Thoracic aorta (tissue), 2 donors: Measurements from ENCODE around the gene CD151. TPM values are rescaled to one million over a fixed set of nuclear protein-coding genes. Genes with fewer than 3 reads are reported as not detected.
A peak's percentile ranks its signal among the peaks of the same experiment; 100 is the strongest.

Source experiments
- ATAC-seq: fragments of 150-250 bp; one replicate; pipeline ENCODE4 v1.8.0; 2017; ENCODE audit warnings: low read depth; ENCODE audit not compliant: insufficient number of reproducible peaks, low FRiP score
- DNase-seq: peaks from one replicate; pipeline ENCODE4 v3.0.0-alpha.2; 2020; ENCODE audit warnings: low spot score
- H3K27ac ChIP-seq, 2 donors: fragments of 200-600 bp; sonication (generic); 1 replicate in 1 of 2; 2 replicates in 1 of 2; pipeline ENCODE4 v1.5.1; 2016; ENCODE audit warnings: mild to moderate bottlenecking in 2 of 2, moderate library complexity in 2 of 2
- H3K27me3 ChIP-seq: fragments of 200-600 bp; sonication (generic); replicated peaks from 2 replicates; pipeline ENCODE4 v1.6.0; 2016; ENCODE audit warnings: mild to moderate bottlenecking; ENCODE audit not compliant: insufficient read depth
- H3K36me3 ChIP-seq: fragments of 200-600 bp; sonication (generic); one replicate; pipeline ENCODE4 v1.5.1; 2016
- H3K4me1 ChIP-seq, 2 donors: fragments of 200-600 bp; sonication (generic); 1 replicate in 1 of 2; 2 replicates in 1 of 2; pipeline versions ENCODE4 v1.5.1 to v1.6.0; 2016; ENCODE audit warnings: low read depth in 2 of 2, mild to moderate bottlenecking in 1 of 2; ENCODE audit not compliant: control insufficient read depth in 1 of 2
- H3K4me3 ChIP-seq: fragments of 200-600 bp; sonication (generic); 2 replicates; pipeline ENCODE4 v1.5.1; 2016; ENCODE audit warnings: mild to moderate bottlenecking
- H3K9me3 ChIP-seq: fragments of 200-600 bp; sonication (generic); 2 replicates; pipeline ENCODE4 v1.5.1; 2016
- CTCF ChIP-seq: fragments of 200-600 bp; sonication (generic); IDR thresholded peaks from one replicate; pipeline ENCODE4 v1.5.1; 2019; ENCODE audit warnings: antibody characterized with exemption
- total RNA-seq, 2 donors: library from RNA; depleted of rRNA; stranded (reverse); fragments of >200 nt; gene quantifications; one replicate each; pipeline versions ENCODE4 v1.1.0 to v1.2.3, GENCODE V29; 2016

Gene CD151
- total RNA-seq, 2 donors from 2014 or later: 532 to 1,455 TPM

GRCh38 chr11:838441-839279, 5.9 kb downstream of the CD151 start:
- Histone ChIP-seq H3K27me3 (no peaks in the 10 kb centered on the region), H3K27ac (no peak overlapping the region), H3K9me3 (no peaks in the 10 kb centered on the region), H3K4me3 (no peak overlapping the region), H3K4me1 (peaks cover 28 to 52% of the 10 kb centered on the region in 2 donors), H3K36me3 (peaks cover 36% of the 10 kb centered on the region)
- no peak for TF ChIP-seq CTCF
- ATAC-seq (no peak), DNase-seq (no peak)

- H3K9me3 ChIP-seq: no peaks in the 10 kb centered on the region
- ATAC-seq (no peak), DNase-seq (no peak)
- H3K27ac ChIP-seq: no peak overlapping the region
- no peak overlapping the region for H3K4me3 ChIP-seq
- peaks cover 36% of the 10 kb centered on the region for H3K36me3 ChIP-seq
- no peaks in the 10 kb centered on the region for H3K27me3 ChIP-seq
- H3K4me1 ChIP-seq: peaks cover 31 to 52% of the 10 kb centered on the region in 2 donors
- TF ChIP-seq CTCF: no peak
These were observed 6.5 kb downstream of the CD151 start for GRCh38 chr11:839280-839623.

- H3K36me3 ChIP-seq: peaks cover 36% of the 10 kb centered on the region
- H3K9me3 ChIP-seq: no peaks in the 10 kb centered on the region
- peaks cover 29 to 50% of the 10 kb centered on the region in 2 donors for H3K4me1 ChIP-seq
- no peak overlapping the region for H3K27ac ChIP-seq
- no peak overlapping the region for H3K4me3 ChIP-seq
- ATAC-seq (no peak), DNase-seq (no peak)
- no peaks in the 10 kb centered on the region for H3K27me3 ChIP-seq
- TF ChIP-seq CTCF: no peak
These were observed 7.3 kb downstream of the CD151 start for GRCh38 chr11:839875-840617.

GRCh38 chr11:841981-842369, 9.2 kb downstream of the CD151 start:
- DNase-seq: no peak
- TF ChIP-seq CTCF: no peak
- Histone ChIP-seq H3K4me1 (peaks cover 31 to 54% of the 10 kb centered on the region in 2 donors), H3K27me3 (no peaks in the 10 kb centered on the region), H3K27ac (peak overlapping the region; percentile 88 to 97), H3K36me3 (peaks cover 27% of the 10 kb centered on the region), H3K4me3 (peak overlapping the region; percentile 95), H3K9me3 (no peaks in the 10 kb centered on the region)
- ATAC-seq: no peak

GRCh38 chr11:842370-843002, 9.7 kb downstream of the CD151 start, which contains the start of the genes POLR2L and TSPAN4:
Gene POLR2L, minus strand, starts transcription at chr11:842529. Its CDS starts 21 bp downstream, at chr11:842508.
Gene TSPAN4, plus strand, starts transcription at chr11:842852. Its CDS starts 7,453 bp downstream, at chr11:850305.
- ATAC-seq (peak; percentile 41), DNase-seq (peak; percentile 60)
- peak within 1 kb of the TSS; percentile 88 to 97 for H3K27ac ChIP-seq
- H3K4me1 ChIP-seq: peaks cover 31 to 54% of the 10 kb centered on the region in 2 donors
- no peaks in the 10 kb centered on the region for H3K27me3 ChIP-seq
- H3K9me3 ChIP-seq: no peaks in the 10 kb centered on the region
- H3K36me3 ChIP-seq: peaks cover 22% of the 10 kb centered on the region
- peak within 1 kb of the TSS; percentile 95 for H3K4me3 ChIP-seq
- TF ChIP-seq CTCF: no peak
